PC-3 (cell line): ENCODE data around the gene NBPF9. TPM values are rescaled to one million over a fixed set of nuclear protein-coding genes. Genes with fewer than 3 reads are reported as not detected.
"Not testable (repeated sequence)": the region's sequence is repeated elsewhere in the genome, so short reads cannot be mapped to it uniquely, and the experiment has no call there.

ENCODE experiments used
- ATAC-seq: fragments of 200-7000 bp; cut with Tn5 transposase; 2 replicates; pipeline ENCODE4 v1.9.1; 2020; ENCODE audit warnings: mild to moderate bottlenecking, moderate library complexity
- Bru-seq: library from RNA; stranded (reverse); fragments of 400-500 nt; gene quantifications from one replicate; lab custom pipeline; 2021; lab: Mats Ljungman, UMichigan
- BruChase-seq, 2 experiments: library from RNA; stranded (reverse); fragments of 400-500 nt; gene quantifications; one replicate each; lab custom pipeline; 2021; lab: Mats Ljungman, UMichigan
- BruUV-seq: library from RNA; stranded (reverse); fragments of 400-500 nt; replicated peaks from 2 replicates; lab custom pipeline; 2021; lab: Mats Ljungman, UMichigan
- CTCF ChIA-PET: fragments of 300-600 bp; sonication (Branson Sonifier 250); formaldehyde crosslinking; loops from one replicate; lab custom pipeline; 2022; ENCODE audit warnings: antibody characterized with exemption; lab: Charles Lee
- POLR2A ChIA-PET: fragments of 300-600 bp; sonication (Branson Sonifier 250); formaldehyde crosslinking; loops from one replicate; lab custom pipeline; 2022; ENCODE audit warnings: antibody characterized with exemption; ENCODE audit not compliant: unreplicated experiment; lab: Charles Lee
- DNase-seq: peaks from one replicate; pipeline ENCODE4 v3.0.0-alpha.2; 2015
- H2AFZ ChIP-seq: fragments of 300-600 bp; sonication (generic); 2 replicates; pipeline ENCODE4 v1.6.0; 2016; ENCODE audit warnings: antibody characterized with exemption, low read length
- H3F3A ChIP-seq: fragments of 300-600 bp; sonication (generic); one replicate; pipeline ENCODE4 v1.6.0; 2017; ENCODE audit warnings: antibody characterized with exemption, low read length, control low read depth, mild to moderate bottlenecking; ENCODE audit not compliant: unreplicated experiment
- H3K27ac ChIP-seq: fragments of 300-600 bp; sonication (generic); 2 replicates; pipeline ENCODE4 v1.5.1; 2016; ENCODE audit warnings: mild to moderate bottlenecking, low read length
- H3K27me3 ChIP-seq: fragments of 300-600 bp; sonication (generic); 2 replicates; pipeline ENCODE4 v1.6.1; 2016; ENCODE audit warnings: low read length, mixed read lengths
- H3K36me3 ChIP-seq: fragments of 300-600 bp; sonication (generic); 2 replicates; pipeline ENCODE4 v1.6.1; 2016; ENCODE audit warnings: low read depth, mixed run types, low read length, mixed read lengths
- H3K4me1 ChIP-seq: fragments of 300-600 bp; sonication (generic); 2 replicates; pipeline ENCODE4 v1.5.1; 2016; ENCODE audit warnings: low read length; ENCODE audit not compliant: insufficient read depth
- H3K4me2 ChIP-seq: fragments of 300-600 bp; sonication (generic); 2 replicates; pipeline ENCODE4 v1.6.0; 2016; ENCODE audit warnings: low read length
- H3K4me3 ChIP-seq: fragments of 300-600 bp; sonication (generic); 2 replicates; pipeline ENCODE4 v1.5.1; 2016; ENCODE audit warnings: mild to moderate bottlenecking, low read length, mixed read lengths
- H3K79me2 ChIP-seq: fragments of 300-600 bp; sonication (generic); 2 replicates; pipeline ENCODE4 v1.6.1; 2017; ENCODE audit warnings: low read length, mixed read lengths
- H3K9ac ChIP-seq: fragments of 300-600 bp; sonication (generic); 2 replicates; pipeline ENCODE4 v1.6.0; 2016; ENCODE audit warnings: mild to moderate bottlenecking, low read length
- H3K9me2 ChIP-seq: fragments of 300-600 bp; sonication (generic); replicated peaks from 2 replicates; pipeline ENCODE4 v1.6.1; 2016; ENCODE audit warnings: mixed run types, low read length, mixed read lengths
- H3K9me3 ChIP-seq: fragments of 300-600 bp; sonication (generic); 2 replicates; pipeline ENCODE4 v1.6.1; 2016; ENCODE audit warnings: low read length, mixed read lengths
- H4K20me1 ChIP-seq: fragments of 300-600 bp; sonication (generic); 2 replicates; pipeline ENCODE4 v1.6.1; 2016; ENCODE audit warnings: low read length, mixed read lengths
- intact Hi-C: fragments of 100-400 bp; cut with micrococcal nuclease; formaldehyde crosslinking; loops from 2 replicates; pipeline ENCODE4 v1.9.0; 2023
- long read RNA-seq: library from polyadenylated mRNA; unstranded; transcript quantifications from one replicate; pipeline ENCODE4 v2.0.0, GENCODE V29; 2021; ENCODE audit not compliant: unreplicated experiment
- total RNA-seq: library from RNA; depleted of rRNA; stranded (reverse); fragments of >200 nt; gene quantifications from 2 replicates; pipeline ENCODE4 v1.2.3, GENCODE V29; 2014; rRNA removed

NBPF9 gene, protein sequence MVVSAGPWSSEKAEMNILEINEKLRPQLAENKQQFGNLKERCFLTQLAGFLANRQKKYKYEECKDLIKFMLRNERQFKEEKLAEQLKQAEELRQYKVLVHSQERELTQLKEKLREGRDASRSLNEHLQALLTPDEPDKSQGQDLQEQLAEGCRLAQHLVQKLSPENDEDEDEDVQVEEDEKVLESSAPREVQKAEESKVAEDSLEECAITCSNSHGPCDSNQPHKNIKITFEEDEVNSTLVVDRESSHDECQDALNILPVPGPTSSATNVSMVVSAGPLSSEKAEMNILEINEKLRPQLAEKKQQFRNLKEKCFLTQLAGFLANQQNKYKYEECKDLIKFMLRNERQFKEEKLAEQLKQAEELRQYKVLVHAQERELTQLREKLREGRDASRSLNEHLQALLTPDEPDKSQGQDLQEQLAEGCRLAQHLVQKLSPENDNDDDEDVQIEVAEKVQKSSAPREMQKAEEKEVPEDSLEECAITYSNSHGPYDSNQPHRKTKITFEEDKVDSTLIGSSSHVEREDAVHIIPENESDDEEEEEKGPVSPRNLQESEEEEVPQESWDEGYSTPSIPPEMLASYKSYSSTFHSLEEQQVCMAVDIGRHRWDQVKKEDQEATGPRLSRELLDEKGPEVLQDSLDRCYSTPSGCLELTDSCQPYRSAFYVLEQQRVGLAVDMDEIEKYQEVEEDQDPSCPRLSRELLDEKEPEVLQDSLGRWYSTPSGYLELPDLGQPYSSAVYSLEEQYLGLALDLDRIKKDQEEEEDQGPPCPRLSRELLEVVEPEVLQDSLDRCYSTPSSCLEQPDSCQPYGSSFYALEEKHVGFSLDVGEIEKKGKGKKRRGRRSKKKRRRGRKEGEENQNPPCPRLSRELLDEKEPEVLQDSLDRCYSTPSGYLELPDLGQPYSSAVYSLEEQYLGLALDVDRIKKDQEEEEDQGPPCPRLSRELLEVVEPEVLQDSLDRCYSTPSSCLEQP (N-terminal part only)
- total RNA-seq = 15.7 and 18.2 TPM in 2 replicates
- Bru-seq, nascent RNA = percentile 82 among the genes with signal in this experiment
- BruChase-seq, experiment 1, labeled RNA remaining after a 6-hour chase = percentile 82 among the genes with signal in this experiment
- percentile 82 among the genes with signal in this experiment for BruChase-seq, experiment 2, labeled RNA remaining after a 2-hour chase
- long read RNA-seq, partial matches to known transcripts = 21 of 74 reads
- long read RNA-seq, other reads (novel, unspliced or antisense) = 53 of 74 reads

DNA sequence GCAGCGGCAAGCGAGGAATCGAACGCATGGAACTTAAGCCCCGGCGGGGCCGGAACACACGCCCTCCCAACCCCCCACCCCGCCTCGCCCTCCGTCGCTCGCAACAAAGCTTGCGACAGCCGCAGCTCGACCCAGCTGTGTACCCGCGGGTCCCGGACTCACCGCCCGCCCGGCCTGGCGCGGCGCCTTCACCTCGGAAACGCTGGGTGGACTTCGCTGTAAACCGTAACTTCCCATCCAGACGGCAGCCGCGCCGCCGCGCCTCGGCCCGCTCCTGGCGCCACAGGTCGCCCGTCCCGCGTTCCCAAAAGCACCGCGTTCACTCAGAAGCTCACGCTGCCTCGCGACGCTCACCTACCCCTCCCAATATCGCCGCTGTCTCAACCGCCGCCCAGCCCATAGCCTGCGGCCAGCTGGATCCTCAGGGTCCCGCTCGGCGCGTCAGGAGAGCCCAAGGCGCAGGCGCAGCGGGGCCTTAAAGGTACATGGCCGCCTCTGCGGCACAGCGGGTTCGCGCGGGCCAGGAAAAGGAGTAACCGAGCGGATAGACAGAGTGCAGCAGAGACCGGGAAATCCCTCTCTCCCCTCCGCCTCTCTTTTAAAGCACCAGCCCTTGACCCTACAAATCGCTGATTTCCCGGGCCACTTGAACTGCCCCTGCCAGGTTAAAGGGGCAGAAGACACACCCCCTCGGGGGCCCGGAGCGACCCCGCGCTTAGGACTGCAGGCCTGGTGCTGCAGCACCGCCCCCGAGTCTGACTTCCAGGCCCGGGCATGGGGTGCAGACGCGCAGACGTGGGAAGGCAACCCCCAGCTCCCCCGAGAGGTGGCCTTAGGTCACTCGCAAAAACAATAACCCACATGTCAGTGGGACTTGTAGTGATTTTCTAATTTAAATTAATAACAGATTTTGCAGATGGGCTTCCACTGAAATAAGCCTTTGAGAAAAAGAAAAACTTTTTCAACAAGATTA lies at the start of gene NBPF9:
NBPF9 (minus strand) TSS at position 443 of the 973 bp plus-strand sequence. CDS start 21,412 bp downstream, outside the sequence.
- H3F3A ChIP-seq, intact Hi-C loops, H3K79me2 ChIP-seq, POLR2A ChIA-PET, BruUV-seq, H3K4me1 ChIP-seq, H3K9me3 ChIP-seq, H3K36me3 ChIP-seq, CTCF ChIA-PET, H4K20me1 ChIP-seq, H3K27ac ChIP-seq, H2AFZ ChIP-seq, H3K27me3 ChIP-seq, H3K9me2 ChIP-seq: not testable (repeated sequence)
- peak within 1 kb of the TSS; percentile 60 for H3K4me3 ChIP-seq
- H3K9ac ChIP-seq = peak within 1 kb of the TSS; percentile 38; the same call in 1 of the 2 replicates
- H3K4me2 ChIP-seq = peak within 1 kb of the TSS; percentile 56
- ATAC-seq (peak; percentile 92), DNase-seq (peak; percentile 58)

DNA sequence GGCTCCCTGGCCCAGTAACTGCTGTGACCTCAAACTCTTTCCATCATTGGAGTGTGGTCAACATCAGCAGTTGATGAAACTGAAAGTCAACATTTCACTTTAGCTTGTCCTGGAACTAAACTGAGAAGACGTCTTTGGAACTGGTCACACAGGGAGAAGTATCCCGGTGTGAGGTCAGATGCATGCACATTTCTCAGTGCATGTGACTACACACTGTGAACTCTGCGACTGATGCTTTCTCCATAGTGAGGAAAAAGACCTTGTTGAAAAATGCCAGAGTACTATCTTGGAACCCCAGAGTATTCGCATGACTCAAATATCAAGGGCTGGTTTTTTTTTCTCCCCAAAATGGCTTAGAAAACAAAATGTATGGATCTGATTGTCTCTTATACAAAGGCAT lies 46.6 kb upstream of the NBPF9 start:
- H3K27ac ChIP-seq, H3K36me3 ChIP-seq, CTCF ChIA-PET, H3K4me3 ChIP-seq, H3K9me2 ChIP-seq, POLR2A ChIA-PET, H3K4me1 ChIP-seq, DNase-seq, ATAC-seq, H4K20me1 ChIP-seq, intact Hi-C loops, H2AFZ ChIP-seq, H3K9ac ChIP-seq, BruUV-seq, H3K27me3 ChIP-seq, H3F3A ChIP-seq, H3K4me2 ChIP-seq, H3K79me2 ChIP-seq, H3K9me3 ChIP-seq: not testable (repeated sequence)

DNA sequence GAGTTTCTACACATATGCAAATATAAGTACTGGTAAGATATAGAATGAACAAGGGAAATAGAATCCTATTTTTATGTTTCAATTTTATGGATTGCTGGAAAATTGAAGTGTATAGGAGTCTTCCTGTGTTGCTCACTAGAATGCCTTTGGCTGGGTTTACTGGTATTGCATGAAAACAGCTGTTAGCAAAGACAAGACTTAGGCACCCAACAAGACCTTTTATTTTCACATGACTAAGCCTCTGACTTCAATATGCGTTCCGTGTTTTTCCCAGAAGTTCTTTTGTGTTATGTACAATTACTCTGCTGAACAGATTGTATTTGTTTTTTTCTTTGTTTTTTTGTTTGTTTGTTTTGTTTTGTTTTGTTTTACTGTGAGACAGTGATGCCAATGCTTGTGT lies 34.2 kb upstream of the NBPF9 start:
- intact Hi-C loops, POLR2A ChIA-PET, H3F3A ChIP-seq, H3K4me1 ChIP-seq, H4K20me1 ChIP-seq, H3K79me2 ChIP-seq, H3K9me2 ChIP-seq, H3K27me3 ChIP-seq, H3K36me3 ChIP-seq, H3K9ac ChIP-seq, H2AFZ ChIP-seq, H3K27ac ChIP-seq, DNase-seq, H3K4me2 ChIP-seq, CTCF ChIA-PET, BruUV-seq, ATAC-seq, H3K4me3 ChIP-seq, H3K9me3 ChIP-seq: not testable (repeated sequence)

DNA sequence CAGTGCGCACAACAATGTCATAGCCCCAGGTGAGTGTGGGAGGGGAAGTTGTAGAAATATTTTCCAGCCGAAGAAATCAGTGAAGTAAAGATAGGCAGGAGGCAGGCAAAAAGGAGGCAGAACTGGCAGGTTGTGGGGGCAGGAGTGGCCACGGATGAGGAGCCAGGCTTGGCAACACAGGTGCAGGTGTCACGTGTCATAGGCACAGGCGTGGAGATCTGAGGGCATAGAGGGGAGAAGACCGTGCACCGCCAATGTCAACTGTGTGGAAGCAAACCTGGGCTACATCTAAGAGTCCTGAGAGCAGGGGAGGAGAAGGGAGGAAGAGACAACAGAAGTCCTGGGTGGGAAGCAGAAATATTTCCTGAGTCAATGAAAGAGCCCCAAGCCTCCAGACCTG lies 27.6 kb upstream of the NBPF9 start:
- H3K4me1 ChIP-seq, H3K9ac ChIP-seq, H2AFZ ChIP-seq, H3K9me3 ChIP-seq, H4K20me1 ChIP-seq, H3F3A ChIP-seq, intact Hi-C loops, H3K36me3 ChIP-seq, ATAC-seq, H3K27ac ChIP-seq, POLR2A ChIA-PET, BruUV-seq, H3K4me3 ChIP-seq, H3K79me2 ChIP-seq, H3K27me3 ChIP-seq, H3K9me2 ChIP-seq, CTCF ChIA-PET, H3K4me2 ChIP-seq, DNase-seq: not testable (repeated sequence)

DNA sequence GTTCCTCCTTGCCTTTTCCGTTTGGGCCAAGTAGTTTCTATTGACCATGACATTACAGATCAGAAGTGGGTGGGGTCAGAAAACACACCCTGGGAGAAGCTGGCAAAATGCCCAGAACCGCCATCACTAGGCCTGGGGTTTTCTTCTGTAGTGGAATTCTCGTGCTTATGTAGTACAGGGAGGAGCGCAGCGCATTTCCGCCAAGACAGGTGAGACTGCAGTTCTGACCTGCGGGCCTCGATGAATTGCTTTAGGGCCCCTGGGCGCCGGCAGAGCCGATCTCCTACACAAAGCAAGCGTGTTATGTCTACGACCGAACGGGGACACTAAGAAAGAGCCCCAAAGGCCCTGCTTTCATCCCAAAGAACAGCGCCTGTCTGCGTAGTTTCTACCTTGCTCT lies 25.9 kb upstream of the NBPF9 start:
- CTCF ChIA-PET, BruUV-seq: not testable (repeated sequence)

More for the DNA sequence above, 25.9 kb upstream of the NBPF9 start:
- ATAC-seq, H3K79me2 ChIP-seq, H3K27ac ChIP-seq, H3F3A ChIP-seq, DNase-seq, intact Hi-C loops, H3K9ac ChIP-seq, H2AFZ ChIP-seq, H3K4me2 ChIP-seq, H3K4me1 ChIP-seq, H3K9me2 ChIP-seq, H3K4me3 ChIP-seq, H3K36me3 ChIP-seq, POLR2A ChIA-PET, H4K20me1 ChIP-seq, H3K9me3 ChIP-seq, H3K27me3 ChIP-seq: not testable (repeated sequence)
